ENCODE data around the gene KL.

The KL gene

GRCh38 chr13:33004511-33004910, 11.7 kb upstream of the KL start:
- Histone ChIP-seq H3K4me3 (ENCODE audit: low read depth, low read length) (no peak overlapping the region), H3K27me3 (ENCODE audit: insufficient read depth, low read depth, severe bottlenecking) (no peaks in the 10 kb centered on the region), H3K27ac (no peak overlapping the region), H3K36me3 (no peaks in the 10 kb centered on the region), H3K9me3 (ENCODE audit: severe bottlenecking) (peaks cover 7% of the 10 kb centered on the region)
- TF ChIP-seq CTCF (IDR thresholded peaks at IDR 0.05; ENCODE audit: low read depth, low read length) = no peak
- DNase-seq = no peak

- Histone ChIP-seq H3K27me3 (ENCODE audit: insufficient read depth, low read depth, severe bottlenecking) (no peaks in the 10 kb centered on the region), H3K4me3 (ENCODE audit: low read depth, low read length) (no peak overlapping the region), H3K36me3 (no peaks in the 10 kb centered on the region), H3K9me3 (ENCODE audit: severe bottlenecking) (peaks cover 7% of the 10 kb centered on the region), H3K27ac (no peak overlapping the region)
- no peak for DNase-seq
- TF ChIP-seq CTCF (IDR thresholded peaks at IDR 0.05; ENCODE audit: low read depth, low read length) = no peak
Measured at GRCh38 chr13:33006134-33006533, 10.1 kb upstream of the KL start.

GRCh38 chr13:33006638-33007037, 9.6 kb upstream of the KL start:
- TF ChIP-seq CTCF (IDR thresholded peaks at IDR 0.05; ENCODE audit: low read depth, low read length) = no peak
- DNase-seq = no peak
- Histone ChIP-seq H3K9me3 (ENCODE audit: severe bottlenecking) (peaks cover 7% of the 10 kb centered on the region), H3K36me3 (no peaks in the 10 kb centered on the region), H3K27me3 (ENCODE audit: insufficient read depth, low read depth, severe bottlenecking) (no peaks in the 10 kb centered on the region), H3K27ac (no peak overlapping the region), H3K4me3 (ENCODE audit: low read depth, low read length) (no peak overlapping the region)

- no peak for DNase-seq
- H3K4me3 ChIP-seq (ENCODE audit: low read depth, low read length) = no peak overlapping the region
- H3K27ac ChIP-seq = no peak overlapping the region
- no peaks in the 10 kb centered on the region for H3K27me3 ChIP-seq (ENCODE audit: insufficient read depth, low read depth, severe bottlenecking)
- no peak for TF ChIP-seq CTCF (IDR thresholded peaks at IDR 0.05; ENCODE audit: low read depth, low read length)
- peaks cover 7% of the 10 kb centered on the region for H3K9me3 ChIP-seq (ENCODE audit: severe bottlenecking)
- no peaks in the 10 kb centered on the region for H3K36me3 ChIP-seq
Measured at GRCh38 chr13:33007237-33007636, 9.0 kb upstream of the KL start.

- H3K27me3 ChIP-seq (ENCODE audit: insufficient read depth, low read depth, severe bottlenecking) = no peaks in the 10 kb centered on the region
Measured at GRCh38 chr13:33007950-33008349, 8.3 kb upstream of the KL start.

More at GRCh38 chr13:33007950-33008349, 8.3 kb upstream of the KL start:
- H3K36me3 ChIP-seq = no peaks in the 10 kb centered on the region
- no peak for TF ChIP-seq CTCF (IDR thresholded peaks at IDR 0.05; ENCODE audit: low read depth, low read length)
- peaks cover 7% of the 10 kb centered on the region for H3K9me3 ChIP-seq (ENCODE audit: severe bottlenecking)
- no peak overlapping the region for H3K4me3 ChIP-seq (ENCODE audit: low read depth, low read length)
- DNase-seq = no peak
- no peak overlapping the region for H3K27ac ChIP-seq

Data from WERI-Rb-1 (cell line).